Hepatocyte (in vitro differentiated cells): ENCODE results near the gene MRPL41. TPM values are rescaled to one million over a fixed set of nuclear protein-coding genes. Genes with fewer than 3 reads are reported as not detected.
"Not testable (repeated sequence)": the region's sequence is repeated elsewhere in the genome, so short reads cannot be mapped to it uniquely, and the experiment has no call there.

Source experiments
- DNase-seq: peaks from one replicate; pipeline ENCODE4 v3.0.0-alpha.2; 2016; ENCODE audit warnings: low spot score
- H2AFZ ChIP-seq: fragments of 200-600 bp; sonication (generic); 2 replicates; pipeline ENCODE4 v1.6.0; 2016; ENCODE audit warnings: antibody characterized with exemption, mild to moderate bottlenecking
- H3K27ac ChIP-seq: fragments of 200-600 bp; sonication (generic); 2 replicates; pipeline ENCODE4 v1.5.1; 2016; ENCODE audit warnings: mild to moderate bottlenecking
- H3K27me3 ChIP-seq: fragments of 200-600 bp; sonication (generic); 2 replicates; pipeline ENCODE4 v1.6.1; 2016
- H3K36me3 ChIP-seq: fragments of 200-600 bp; sonication (generic); replicated peaks from 2 replicates; pipeline ENCODE4 v1.5.1; 2016; ENCODE audit warnings: low read depth; ENCODE audit not compliant: insufficient read depth
- H3K4me1 ChIP-seq: fragments of 200-600 bp; sonication (generic); 2 replicates; pipeline ENCODE4 v1.5.1; 2016; ENCODE audit warnings: mild to moderate bottlenecking, moderate library complexity; ENCODE audit not compliant: insufficient read depth
- H3K4me2 ChIP-seq: fragments of 200-600 bp; sonication (generic); 2 replicates; pipeline ENCODE4 v1.6.0; 2016
- H3K4me3 ChIP-seq: fragments of 200-600 bp; sonication (generic); 2 replicates; pipeline ENCODE4 v1.5.1; 2016; ENCODE audit warnings: mild to moderate bottlenecking
- H3K79me2 ChIP-seq: fragments of 200-600 bp; sonication (generic); 2 replicates; pipeline ENCODE4 v1.6.0; 2017; ENCODE audit warnings: mild to moderate bottlenecking
- H3K9me2 ChIP-seq: fragments of 200-600 bp; sonication (generic); replicated peaks from 2 replicates; pipeline ENCODE4 v1.6.0; 2017; ENCODE audit warnings: mild to moderate bottlenecking; ENCODE audit not compliant: insufficient read depth
- H3K9me3 ChIP-seq: fragments of 200-600 bp; sonication (generic); 2 replicates; pipeline ENCODE4 v1.5.1; 2016; ENCODE audit warnings: low read depth, mild to moderate bottlenecking
- H4K20me1 ChIP-seq: fragments of 200-600 bp; sonication (generic); 2 replicates; pipeline ENCODE4 v1.6.0; 2016; ENCODE audit warnings: mild to moderate bottlenecking; ENCODE audit not compliant: insufficient read depth, poor library complexity, severe bottlenecking
- EZH2 ChIP-seq: fragments of 200-600 bp; sonication (generic); IDR thresholded peaks from 2 replicates; pipeline ENCODE4 v1.6.1; 2016; ENCODE audit warnings: antibody characterized with exemption, mild to moderate bottlenecking, borderline replicate concordance
- EZH2phosphoT487 ChIP-seq: fragments of 200-600 bp; sonication (generic); IDR thresholded peaks from one replicate; pipeline ENCODE4 v1.6.1; 2018; ENCODE audit warnings: antibody characterized with exemption, mild to moderate bottlenecking, low read depth, moderate library complexity; ENCODE audit not compliant: unreplicated experiment, severe bottlenecking
- WGBS: methylation state at CpG from one replicate; pipeline ENCODE4 v1.1.6; 2016; ENCODE audit warnings: low lambda C conversion rate; ENCODE audit errors: missing lambda C conversion rate; 5-methylcytosine and 5-hydroxymethylcytosine counted together
- polyA plus RNA-seq: library from polyadenylated mRNA; unstranded; fragments of >200 nt; fragmentation: Nextera tagmentation; extraction: Ambion mirVana; gene quantifications from 2 replicates; pipeline ENCODE4 v1.2.1, GENCODE V29; 2016
- total RNA-seq: library from RNA; depleted of rRNA; stranded (reverse); fragments of >200 nt; gene quantifications from 2 replicates; pipeline ENCODE4 v1.2.3, GENCODE V29; 2014
- TF ChIP-seq, protein P1 (sequence below): fragments of 200-600 bp; sonication (generic); IDR thresholded peaks from 2 replicates; pipeline ENCODE4 v1.5.1; 2016; ENCODE audit warnings: antibody characterized with exemption, mild to moderate bottlenecking; ENCODE audit not compliant: poor library complexity

Gene MRPL41
- total and polyA plus RNA-seq, 2 experiments from 2014 or later: 36.6 to 86.0 TPM

DNA sequence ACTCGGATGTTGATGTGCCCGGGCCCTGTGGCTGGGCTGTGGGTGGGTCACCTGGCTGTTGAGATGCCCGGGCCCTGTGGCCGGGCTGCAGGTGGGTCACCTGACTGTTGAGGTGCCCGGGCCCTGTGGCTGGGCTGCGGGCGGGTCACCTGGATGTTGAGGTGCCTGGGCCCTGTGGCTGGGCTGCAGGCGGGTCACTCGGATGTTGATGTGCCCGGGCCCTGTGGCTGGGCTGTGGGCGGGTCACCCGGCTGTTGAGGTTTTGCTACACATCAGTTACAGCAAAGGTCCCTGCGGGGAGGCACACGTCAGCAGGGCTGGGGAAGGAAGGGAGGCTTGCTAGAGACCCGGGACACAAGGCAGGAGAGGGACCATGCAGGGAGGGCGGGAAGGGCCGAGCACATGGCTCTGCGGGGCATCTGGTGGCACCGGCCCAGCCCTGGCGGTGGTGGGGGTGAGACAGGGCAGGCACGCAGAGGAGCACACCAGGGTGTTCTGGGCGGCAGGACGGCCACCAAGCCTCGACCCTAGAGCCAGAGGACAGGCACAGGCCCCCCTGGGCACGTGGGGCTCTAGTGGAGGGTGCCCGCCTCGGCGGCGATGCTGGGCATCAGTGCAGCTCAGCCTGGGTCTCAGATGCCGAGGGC lies 36.9 kb upstream of the MRPL41 start:
- no peak for DNase-seq
- WGBS: 97% methylated on average over 19 of the region's 30 CpGs
- no peak overlapping the region for H3K4me3 ChIP-seq
- H2AFZ ChIP-seq: no peak overlapping the region
- TF ChIP-seq EZH2 (no peak), EZH2phosphoT487 (no peak)
- TF ChIP-seq, protein P1, sequence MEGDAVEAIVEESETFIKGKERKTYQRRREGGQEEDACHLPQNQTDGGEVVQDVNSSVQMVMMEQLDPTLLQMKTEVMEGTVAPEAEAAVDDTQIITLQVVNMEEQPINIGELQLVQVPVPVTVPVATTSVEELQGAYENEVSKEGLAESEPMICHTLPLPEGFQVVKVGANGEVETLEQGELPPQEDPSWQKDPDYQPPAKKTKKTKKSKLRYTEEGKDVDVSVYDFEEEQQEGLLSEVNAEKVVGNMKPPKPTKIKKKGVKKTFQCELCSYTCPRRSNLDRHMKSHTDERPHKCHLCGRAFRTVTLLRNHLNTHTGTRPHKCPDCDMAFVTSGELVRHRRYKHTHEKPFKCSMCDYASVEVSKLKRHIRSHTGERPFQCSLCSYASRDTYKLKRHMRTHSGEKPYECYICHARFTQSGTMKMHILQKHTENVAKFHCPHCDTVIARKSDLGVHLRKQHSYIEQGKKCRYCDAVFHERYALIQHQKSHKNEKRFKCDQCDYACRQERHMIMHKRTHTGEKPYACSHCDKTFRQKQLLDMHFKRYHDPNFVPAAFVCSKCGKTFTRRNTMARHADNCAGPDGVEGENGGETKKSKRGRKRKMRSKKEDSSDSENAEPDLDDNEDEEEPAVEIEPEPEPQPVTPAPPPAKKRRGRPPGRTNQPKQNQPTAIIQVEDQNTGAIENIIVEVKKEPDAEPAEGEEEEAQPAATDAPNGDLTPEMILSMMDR: no peak
- no peaks in the 10 kb centered on the region for H3K9me2 ChIP-seq
- no peak overlapping the region for H3K4me2 ChIP-seq
- H4K20me1 ChIP-seq: no peaks in the 10 kb centered on the region
- no peaks in the 10 kb centered on the region for H3K36me3 ChIP-seq
- no peaks in the 10 kb centered on the region for H3K27me3 ChIP-seq
- no peaks in the 10 kb centered on the region for H3K9me3 ChIP-seq
- no peaks in the 10 kb centered on the region for H3K4me1 ChIP-seq
- no peaks in the 10 kb centered on the region for H3K79me2 ChIP-seq
- no peak overlapping the region for H3K27ac ChIP-seq

DNA sequence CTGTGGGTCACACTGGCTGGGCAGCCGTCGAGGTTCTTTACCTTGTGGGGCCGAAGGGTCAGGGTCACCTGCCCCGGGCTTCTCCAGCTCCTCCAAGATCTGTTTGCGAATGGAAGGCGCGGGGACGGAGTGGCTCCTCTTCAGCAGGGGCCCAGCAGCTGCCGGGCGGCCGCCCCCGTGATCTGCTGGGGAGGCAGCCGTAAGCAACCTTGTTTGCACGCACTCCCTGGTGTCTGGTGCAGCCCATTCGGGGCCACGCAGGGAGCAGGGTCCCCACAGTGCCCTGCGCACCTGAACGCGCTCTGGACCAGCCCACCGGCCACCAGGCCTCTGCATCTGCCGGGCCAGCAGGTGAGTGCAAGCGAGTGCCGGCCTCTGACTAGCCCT lies 36.3 kb upstream of the MRPL41 start:
- no peak for TF ChIP-seq EZH2phosphoT487
- TF ChIP-seq, protein P1: no peak
- H4K20me1 ChIP-seq: no peaks in the 10 kb centered on the region
- H3K27ac ChIP-seq: no peak overlapping the region
- no peaks in the 10 kb centered on the region for H3K36me3 ChIP-seq
- H3K4me2 ChIP-seq: no peak overlapping the region
- H3K27me3 ChIP-seq: no peaks in the 10 kb centered on the region
- no peaks in the 10 kb centered on the region for H3K9me3 ChIP-seq
- H3K79me2 ChIP-seq: no peaks in the 10 kb centered on the region
- H3K9me2 ChIP-seq: no peaks in the 10 kb centered on the region
- WGBS: 87% methylated on average over 21 of the region's 23 CpGs
- no peak overlapping the region for H3K4me3 ChIP-seq
- no peaks in the 10 kb centered on the region for H3K4me1 ChIP-seq
- DNase-seq: no peak
- no peak overlapping the region for H2AFZ ChIP-seq

DNA sequence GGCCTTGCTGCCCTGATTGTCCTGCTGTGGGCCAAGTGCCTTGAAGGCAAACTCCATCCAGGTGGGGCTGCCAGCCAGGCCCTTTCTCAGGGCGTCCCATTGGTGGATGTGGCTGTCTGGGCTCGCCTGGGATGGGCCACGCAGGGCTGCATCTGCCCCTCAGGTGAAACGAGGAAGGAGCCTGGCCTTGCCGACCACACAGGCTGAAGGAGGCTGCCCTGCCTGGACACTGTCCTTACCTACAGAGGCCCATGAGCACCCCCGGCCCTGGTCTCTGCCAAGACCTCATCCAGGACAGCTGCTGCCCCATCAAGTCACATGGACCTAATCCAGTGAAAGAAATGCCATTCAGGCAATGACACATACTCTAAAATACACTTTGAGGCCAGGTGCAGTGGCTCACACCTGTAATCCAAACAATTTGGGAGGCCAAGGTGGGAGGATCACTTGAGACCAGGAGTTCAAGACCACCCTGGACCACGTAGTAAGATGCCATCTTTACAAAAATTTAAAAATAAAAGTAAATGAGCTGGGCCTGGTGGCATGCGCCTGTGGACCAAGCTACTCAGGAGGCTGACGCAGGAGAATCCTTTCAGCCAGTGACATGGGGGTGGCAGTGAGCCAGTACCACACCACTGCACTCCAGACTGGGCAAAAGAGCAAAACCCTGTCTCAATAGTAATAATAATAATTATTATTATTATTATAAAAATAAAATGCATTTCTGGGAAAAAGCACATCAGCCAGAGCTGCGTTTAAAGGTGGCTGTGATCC lies 35.3 kb upstream of the MRPL41 start:
- Histone ChIP-seq H4K20me1 (no peaks in the 10 kb centered on the region), H3K36me3 (no peaks in the 10 kb centered on the region), H3K4me3 (no peak overlapping the region), H2AFZ (no peak overlapping the region), H3K79me2 (no peaks in the 10 kb centered on the region), H3K27me3 (no peaks in the 10 kb centered on the region), H3K4me1 (no peaks in the 10 kb centered on the region), H3K9me3 (no peaks in the 10 kb centered on the region), H3K9me2 (no peaks in the 10 kb centered on the region), H3K27ac (no peak overlapping the region), H3K4me2 (no peak overlapping the region)
- no peak for DNase-seq
- TF ChIP-seq, protein P1: no peak
- TF ChIP-seq EZH2 (no peak), EZH2phosphoT487 (no peak)
- WGBS: 79% methylated on average over 10 of the region's 10 CpGs

DNA sequence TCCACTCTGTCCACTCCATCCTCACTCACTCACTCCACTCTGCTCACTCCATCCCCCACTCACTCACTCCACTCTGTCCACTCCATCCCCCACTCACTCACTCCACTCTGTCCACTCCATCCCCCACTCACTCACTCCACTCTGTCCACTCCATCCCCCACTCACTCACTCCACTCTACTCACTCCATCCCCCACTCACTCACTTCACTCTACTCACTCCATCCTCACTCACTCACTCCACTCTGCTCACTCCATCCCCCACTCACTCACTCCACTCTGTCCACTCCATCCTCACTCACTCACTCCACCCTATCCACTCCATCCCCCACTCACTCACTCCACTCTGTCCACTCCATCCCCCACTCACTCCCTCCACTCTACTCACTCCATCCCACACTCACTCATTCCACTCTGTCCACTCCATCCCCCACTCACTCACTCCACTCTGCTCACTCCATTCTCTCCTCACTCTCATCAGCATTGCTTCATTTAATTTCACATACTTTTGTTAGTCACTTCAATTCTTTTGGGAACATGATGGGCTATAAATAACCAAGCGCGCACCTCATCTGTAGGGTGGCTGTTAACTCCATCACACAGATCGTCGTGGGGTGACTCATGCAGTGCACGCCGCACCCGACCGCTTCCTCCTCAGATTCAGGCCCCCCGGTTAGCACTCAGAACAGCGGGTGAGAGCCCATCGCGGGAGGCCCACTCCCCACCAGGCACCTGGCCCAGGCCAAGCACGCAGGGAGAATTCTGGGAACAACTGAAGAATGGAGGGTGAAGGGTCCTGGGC lies 32.8 kb upstream of the MRPL41 start:
- not testable (repeated sequence) for H3K9me3 ChIP-seq, H3K4me3 ChIP-seq, H4K20me1 ChIP-seq, H2AFZ ChIP-seq, H3K79me2 ChIP-seq, DNase-seq, H3K36me3 ChIP-seq, H3K27ac ChIP-seq, H3K4me1 ChIP-seq, H3K27me3 ChIP-seq, H3K4me2 ChIP-seq, H3K9me2 ChIP-seq
- WGBS: over 99% methylated on average over 13 of the region's 13 CpGs
